ENCODE data around the gene SYNE1.

- no peak for TF ChIP-seq CTCF (IDR thresholded peaks at IDR 0.05; ENCODE audit: low read depth, low read length, missing input control)
- no peak for TF ChIP-seq JUND (IDR thresholded peaks at IDR 0.05)
- TF ChIP-seq, protein P1, sequence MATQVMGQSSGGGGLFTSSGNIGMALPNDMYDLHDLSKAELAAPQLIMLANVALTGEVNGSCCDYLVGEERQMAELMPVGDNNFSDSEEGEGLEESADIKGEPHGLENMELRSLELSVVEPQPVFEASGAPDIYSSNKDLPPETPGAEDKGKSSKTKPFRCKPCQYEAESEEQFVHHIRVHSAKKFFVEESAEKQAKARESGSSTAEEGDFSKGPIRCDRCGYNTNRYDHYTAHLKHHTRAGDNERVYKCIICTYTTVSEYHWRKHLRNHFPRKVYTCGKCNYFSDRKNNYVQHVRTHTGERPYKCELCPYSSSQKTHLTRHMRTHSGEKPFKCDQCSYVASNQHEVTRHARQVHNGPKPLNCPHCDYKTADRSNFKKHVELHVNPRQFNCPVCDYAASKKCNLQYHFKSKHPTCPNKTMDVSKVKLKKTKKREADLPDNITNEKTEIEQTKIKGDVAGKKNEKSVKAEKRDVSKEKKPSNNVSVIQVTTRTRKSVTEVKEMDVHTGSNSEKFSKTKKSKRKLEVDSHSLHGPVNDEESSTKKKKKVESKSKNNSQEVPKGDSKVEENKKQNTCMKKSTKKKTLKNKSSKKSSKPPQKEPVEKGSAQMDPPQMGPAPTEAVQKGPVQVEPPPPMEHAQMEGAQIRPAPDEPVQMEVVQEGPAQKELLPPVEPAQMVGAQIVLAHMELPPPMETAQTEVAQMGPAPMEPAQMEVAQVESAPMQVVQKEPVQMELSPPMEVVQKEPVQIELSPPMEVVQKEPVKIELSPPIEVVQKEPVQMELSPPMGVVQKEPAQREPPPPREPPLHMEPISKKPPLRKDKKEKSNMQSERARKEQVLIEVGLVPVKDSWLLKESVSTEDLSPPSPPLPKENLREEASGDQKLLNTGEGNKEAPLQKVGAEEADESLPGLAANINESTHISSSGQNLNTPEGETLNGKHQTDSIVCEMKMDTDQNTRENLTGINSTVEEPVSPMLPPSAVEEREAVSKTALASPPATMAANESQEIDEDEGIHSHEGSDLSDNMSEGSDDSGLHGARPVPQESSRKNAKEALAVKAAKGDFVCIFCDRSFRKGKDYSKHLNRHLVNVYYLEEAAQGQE (IDR thresholded peaks at IDR 0.05) = no peak
These were observed 37.1 kb downstream of the SYNE1 start for GRCh38 chr6:152600022-152600421.
